Fibroblast of lung (primary cell): ENCODE measurements around the gene MATN1. TPM values are rescaled to one million over a fixed set of nuclear protein-coding genes. Genes with fewer than 3 reads are reported as not detected.

ENCODE experiments used
- DNase-seq, 2 donors: peaks; one replicate each; pipeline versions ENCODE4 v3.0.0 to v3.0.0-alpha.2; 2010; ENCODE audit warnings: low read depth in 2 of 2
- H2AFZ ChIP-seq: 2 replicates; pipeline ENCODE4 v1.5.1; 2012; ENCODE audit warnings: low read length, control low read depth, inconsistent platforms
- H3K27ac ChIP-seq: 2 replicates; pipeline ENCODE4 v1.5.1; 2011; ENCODE audit warnings: low read length, control low read depth; ENCODE audit not compliant: insufficient read depth
- H3K27me3 ChIP-seq: 2 replicates; pipeline ENCODE4 v1.5.1; 2011; ENCODE audit warnings: mild to moderate bottlenecking, low read length; ENCODE audit not compliant: control insufficient read depth, insufficient read depth
- H3K36me3 ChIP-seq: 2 replicates; pipeline ENCODE4 v1.5.1; 2011; ENCODE audit warnings: low read length; ENCODE audit not compliant: control insufficient read depth, insufficient read depth
- H3K4me1 ChIP-seq: 2 replicates; pipeline ENCODE4 v1.5.1; 2011; ENCODE audit warnings: low read length; ENCODE audit not compliant: control insufficient read depth, insufficient read depth; ENCODE audit errors: extremely low read depth
- H3K4me2 ChIP-seq: 2 replicates; pipeline ENCODE4 v1.5.1; 2011; ENCODE audit warnings: low read length, control low read depth; ENCODE audit not compliant: insufficient read depth; ENCODE audit errors: extremely low read depth
- H3K4me3 ChIP-seq, 4 experiments: fragments of 200-600 bp in 1 of 4; sonication (generic) in 1 of 4; replicated peaks in 1 of 4; 2 replicates each; pipeline ENCODE4 v1.5.1; 2011 to 2016; ENCODE audit warnings: low read length in 4 of 4, low read depth in 3 of 4, mild to moderate bottlenecking in 3 of 4, control low read depth in 2 of 4, inconsistent platforms in 1 of 4, mixed read lengths in 1 of 4; ENCODE audit not compliant: insufficient read depth in 1 of 4; ENCODE audit errors: control extremely low read depth in 1 of 4
- H3K79me2 ChIP-seq: 2 replicates; pipeline ENCODE4 v1.5.1; 2012; ENCODE audit warnings: mild to moderate bottlenecking, low read length, inconsistent platforms; ENCODE audit not compliant: control insufficient read depth, insufficient read depth
- H3K9ac ChIP-seq: 2 replicates; pipeline ENCODE4 v1.5.1; 2011; ENCODE audit warnings: mild to moderate bottlenecking, low read length, control low read depth; ENCODE audit not compliant: insufficient read depth
- H3K9me3 ChIP-seq: 2 replicates; pipeline ENCODE4 v1.5.1; 2012; ENCODE audit warnings: low read depth, low read length; ENCODE audit not compliant: control insufficient read depth, insufficient read depth
- H4K20me1 ChIP-seq: 2 replicates; pipeline ENCODE4 v1.5.1; 2011; ENCODE audit warnings: low read length; ENCODE audit not compliant: control insufficient read depth, insufficient read depth; ENCODE audit errors: extremely low read depth
- EZH2 ChIP-seq: IDR thresholded peaks from 2 replicates; pipeline ENCODE4 v1.5.1; 2012; ENCODE audit warnings: low read length, control low read depth, mild to moderate bottlenecking; ENCODE audit errors: missing control alignments
- polyA plus RNA-seq, 2 donors: library from polyadenylated mRNA; depleted of rRNA in 1 of 2; stranded (reverse) in 1 of 2; unstranded in 1 of 2; fragments of >200 nt; gene quantifications; 2 replicates each; pipeline ENCODE4 v1.2.1, GENCODE V29; 2011 to 2012; ENCODE audit warnings: missing spikeins in 1 of 2
- total RNA-seq: library from RNA; depleted of rRNA; stranded (reverse); fragments of >200 nt; gene quantifications from 2 replicates; pipeline ENCODE4 v1.2.1, GENCODE V29; 2014
- TF ChIP-seq, protein P1 (sequence below), 2 donors: IDR thresholded peaks in 1 of 2; conservative IDR thresholded peaks in 1 of 2; 1 replicate in 1 of 2; 2 replicates in 1 of 2; pipeline ENCODE4 v1.5.1; 2011 to 2012; ENCODE audit warnings: low read length in 2 of 2, control low read depth in 1 of 2, inconsistent platforms in 1 of 2, low read depth in 1 of 2, mild to moderate bottlenecking in 1 of 2

MATN1 gene
- total and polyA plus RNA-seq, 2 donors (not counting 1 experiment from before 2014, with no cell fraction given), result not detected

DNA sequence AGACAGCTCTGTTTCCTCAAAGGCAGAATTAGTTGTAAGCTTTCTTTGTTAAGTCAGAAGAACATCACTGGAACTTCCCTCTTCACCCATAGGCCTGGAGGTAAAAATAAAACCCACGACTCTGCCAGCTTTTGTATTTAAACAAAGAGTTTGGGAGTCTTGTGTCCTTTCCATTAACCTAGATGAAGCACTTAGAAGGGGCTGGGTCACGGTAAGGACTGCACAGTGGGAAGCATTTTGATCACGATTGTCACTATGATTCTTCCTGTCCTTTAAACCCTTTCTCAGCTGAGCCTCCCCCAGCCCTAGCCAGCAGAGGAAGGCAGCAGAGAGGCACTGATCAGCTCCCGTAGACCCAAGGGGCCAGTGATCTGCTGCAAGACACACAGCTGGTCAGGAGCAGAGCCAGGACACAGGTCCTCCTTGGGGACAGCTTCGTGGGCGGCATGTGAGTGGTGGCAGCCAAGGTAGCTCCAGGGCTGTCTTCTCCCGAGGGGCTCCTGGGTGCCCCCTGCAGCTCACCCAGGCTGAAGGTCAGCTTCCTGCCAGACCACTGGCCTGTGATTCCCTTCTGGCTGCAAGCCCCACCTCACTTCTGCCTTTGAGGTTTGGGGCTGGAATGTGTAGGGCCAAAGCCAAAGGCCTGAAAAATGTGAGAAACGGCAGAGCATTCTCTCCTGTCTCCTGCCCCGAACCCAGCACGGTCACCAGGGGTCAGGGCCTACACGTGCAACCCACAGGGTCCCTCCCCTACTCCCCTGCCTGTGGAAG lies 38.2 kb upstream of the MATN1 start:
- Histone ChIP-seq H3K4me2 (no peak overlapping the region), H3K36me3 (no peaks in the 10 kb centered on the region), H3K9ac (no peak overlapping the region), H2AFZ (no peak overlapping the region), H3K9me3 (no peaks in the 10 kb centered on the region), H3K27me3 (peaks cover 4% of the 10 kb centered on the region), H3K79me2 (no peaks in the 10 kb centered on the region), H3K4me1 (peaks cover 10% of the 10 kb centered on the region), H3K4me3 (no peak overlapping the region), H3K27ac (no peak overlapping the region), H4K20me1 (no peaks in the 10 kb centered on the region)
- no peak for TF ChIP-seq EZH2
- DNase-seq, result peak in 1 of 2 donors; percentile 61

DNA sequence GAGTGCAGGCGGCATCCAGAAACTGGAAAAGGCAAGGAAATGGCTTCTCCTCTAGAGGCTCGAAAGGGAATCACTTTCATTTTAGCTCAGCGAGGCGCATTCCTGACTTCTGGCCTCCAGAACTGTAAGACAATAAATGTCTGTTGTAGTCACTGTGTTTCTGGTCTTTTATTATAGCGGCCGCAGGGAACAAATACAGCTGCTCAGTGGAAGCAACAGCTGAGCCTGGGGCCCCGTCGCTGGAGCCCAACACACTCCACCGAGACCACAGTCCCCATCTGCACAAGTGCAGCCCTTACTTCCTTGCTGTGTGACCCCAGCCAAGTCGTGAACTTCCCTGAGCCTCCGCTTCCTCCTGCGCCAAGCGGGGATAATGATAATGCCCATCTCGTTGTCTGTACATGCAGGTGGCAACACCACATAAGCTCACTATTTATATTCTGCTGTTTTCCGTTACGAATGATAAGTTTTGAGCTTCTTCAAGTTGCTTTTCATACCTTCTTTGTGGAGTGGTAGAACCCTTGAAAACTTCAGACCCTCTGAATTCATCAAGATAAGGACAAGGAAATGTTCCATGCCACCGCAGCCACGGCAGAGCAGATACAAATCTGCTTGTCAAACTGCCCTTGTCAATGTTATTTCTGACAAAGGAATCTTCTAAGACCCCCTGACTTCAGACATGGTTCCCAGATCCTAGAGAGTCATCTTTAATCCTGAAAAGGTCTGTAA lies 37.4 kb upstream of the MATN1 start:
- Histone ChIP-seq H3K27ac (no peak overlapping the region), H3K79me2 (no peaks in the 10 kb centered on the region), H3K4me2 (no peak overlapping the region), H3K27me3 (peaks cover 4% of the 10 kb centered on the region), H3K4me3 (no peak overlapping the region), H4K20me1 (no peaks in the 10 kb centered on the region), H3K9ac (no peak overlapping the region), H3K9me3 (no peaks in the 10 kb centered on the region), H3K4me1 (peaks cover 12% of the 10 kb centered on the region), H2AFZ (no peak overlapping the region), H3K36me3 (no peaks in the 10 kb centered on the region)
- no peak for DNase-seq
- TF ChIP-seq, protein P1, sequence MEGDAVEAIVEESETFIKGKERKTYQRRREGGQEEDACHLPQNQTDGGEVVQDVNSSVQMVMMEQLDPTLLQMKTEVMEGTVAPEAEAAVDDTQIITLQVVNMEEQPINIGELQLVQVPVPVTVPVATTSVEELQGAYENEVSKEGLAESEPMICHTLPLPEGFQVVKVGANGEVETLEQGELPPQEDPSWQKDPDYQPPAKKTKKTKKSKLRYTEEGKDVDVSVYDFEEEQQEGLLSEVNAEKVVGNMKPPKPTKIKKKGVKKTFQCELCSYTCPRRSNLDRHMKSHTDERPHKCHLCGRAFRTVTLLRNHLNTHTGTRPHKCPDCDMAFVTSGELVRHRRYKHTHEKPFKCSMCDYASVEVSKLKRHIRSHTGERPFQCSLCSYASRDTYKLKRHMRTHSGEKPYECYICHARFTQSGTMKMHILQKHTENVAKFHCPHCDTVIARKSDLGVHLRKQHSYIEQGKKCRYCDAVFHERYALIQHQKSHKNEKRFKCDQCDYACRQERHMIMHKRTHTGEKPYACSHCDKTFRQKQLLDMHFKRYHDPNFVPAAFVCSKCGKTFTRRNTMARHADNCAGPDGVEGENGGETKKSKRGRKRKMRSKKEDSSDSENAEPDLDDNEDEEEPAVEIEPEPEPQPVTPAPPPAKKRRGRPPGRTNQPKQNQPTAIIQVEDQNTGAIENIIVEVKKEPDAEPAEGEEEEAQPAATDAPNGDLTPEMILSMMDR (conservative IDR thresholded peaks at IDR 0.05 in 1 of 2, IDR thresholded peaks at IDR 0.05 in 1 of 2; ENCODE audit: low read depth in 1 of 2, low read length in 2 of 2), result no peak
- TF ChIP-seq EZH2, result no peak

DNA sequence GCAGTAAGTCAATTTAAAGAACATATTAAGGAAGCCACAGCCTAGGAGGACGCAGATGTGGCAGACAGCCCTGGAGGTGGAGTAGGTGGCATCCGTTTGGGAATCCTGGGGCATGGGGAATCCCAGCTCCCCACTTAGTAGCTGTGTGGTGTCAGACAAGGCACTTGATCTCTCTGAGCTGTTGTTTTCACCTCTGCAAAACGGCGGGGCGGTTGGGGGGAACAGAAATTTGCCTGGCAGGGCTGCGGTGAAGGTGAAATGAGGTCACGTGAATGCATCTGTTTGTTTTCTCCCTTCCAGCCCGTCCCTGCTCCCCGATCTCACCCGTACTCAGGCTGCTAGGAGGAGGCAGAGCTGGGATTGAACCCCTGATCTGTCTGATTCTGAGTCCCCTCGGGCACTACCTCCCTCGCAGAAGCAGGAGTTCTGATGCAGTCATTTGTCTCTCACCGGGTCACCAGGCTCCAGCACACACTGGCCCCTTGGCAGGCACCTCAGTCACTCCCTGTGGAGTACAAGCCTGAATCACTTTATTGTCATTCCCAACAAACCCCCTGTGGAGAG lies 36.4 kb upstream of the MATN1 start:
- Histone ChIP-seq H3K4me1 (peaks cover 12% of the 10 kb centered on the region), H3K4me3 (no peak overlapping the region), H2AFZ (no peak overlapping the region), H3K27ac (no peak overlapping the region), H3K9ac (no peak overlapping the region), H3K79me2 (no peaks in the 10 kb centered on the region), H3K27me3 (peaks cover 4% of the 10 kb centered on the region), H3K9me3 (no peaks in the 10 kb centered on the region), H3K4me2 (no peak overlapping the region), H3K36me3 (no peaks in the 10 kb centered on the region), H4K20me1 (no peaks in the 10 kb centered on the region)
- TF ChIP-seq, protein P1 (conservative IDR thresholded peaks at IDR 0.05 in 1 of 2, IDR thresholded peaks at IDR 0.05 in 1 of 2; ENCODE audit: low read depth in 1 of 2, low read length in 2 of 2), result no peak
- no peak for TF ChIP-seq EZH2
- DNase-seq, result no peak
